PC-9 (cell line): ENCODE measurements around the gene ZBTB43. TPM values are rescaled to one million over a fixed set of nuclear protein-coding genes. Genes with fewer than 3 reads are reported as not detected.
A peak's percentile ranks its signal among the peaks of the same experiment; 100 is the strongest.

Experiments used
- Bru-seq: library from RNA; stranded (reverse); fragments of 400-500 nt; gene quantifications from one replicate; lab custom pipeline; 2021; lab: Mats Ljungman, UMichigan
- BruChase-seq, 2 experiments: library from RNA; stranded (reverse); fragments of 400-500 nt; gene quantifications; one replicate each; lab custom pipeline; 2021; lab: Mats Ljungman, UMichigan
- BruUV-seq: library from RNA; stranded (reverse); fragments of 400-500 nt; replicated peaks from 2 replicates; lab custom pipeline; 2021; lab: Mats Ljungman, UMichigan
- CTCF ChIA-PET: fragments of 300-600 bp; sonication (Branson Sonifier 250); formaldehyde crosslinking; loops from one replicate; lab custom pipeline; 2022; ENCODE audit warnings: antibody characterized with exemption; lab: Charles Lee
- POLR2A ChIA-PET: fragments of 300-600 bp; sonication (Branson Sonifier 250); formaldehyde crosslinking; loops from one replicate; lab custom pipeline; 2022; ENCODE audit warnings: antibody characterized with exemption; ENCODE audit not compliant: unreplicated experiment; lab: Charles Lee
- DNase-seq, 2 experiments: peaks; one replicate each; pipeline versions ENCODE4 v3.0.0 to v3.0.0-alpha.2; 2015 to 2022; ENCODE audit warnings: mixed read lengths in 1 of 2
- H2AFZ ChIP-seq: fragments of 200-600 bp; sonication (generic); 2 replicates; pipeline ENCODE4 v1.8.1; 2017; ENCODE audit warnings: antibody characterized with exemption
- H3F3A ChIP-seq: fragments of 200-600 bp; sonication (generic); 2 replicates; pipeline ENCODE4 v1.8.1; 2017; ENCODE audit warnings: antibody characterized with exemption, mild to moderate bottlenecking, low read depth; ENCODE audit not compliant: insufficient read depth
- H3K27ac ChIP-seq: fragments of 200-600 bp; sonication (generic); 2 replicates; pipeline ENCODE4 v1.6.1; 2016; ENCODE audit warnings: mixed run types
- H3K27me3 ChIP-seq: fragments of 200-600 bp; sonication (generic); 2 replicates; pipeline ENCODE4 v1.6.1; 2016; ENCODE audit warnings: low read depth, mixed run types; ENCODE audit not compliant: insufficient read depth
- H3K36me3 ChIP-seq: fragments of 200-600 bp; sonication (generic); 2 replicates; pipeline ENCODE4 v1.6.1; 2016; ENCODE audit warnings: low read depth, mixed run types
- H3K4me1 ChIP-seq: fragments of 200-600 bp; sonication (generic); replicated peaks from 2 replicates; pipeline ENCODE4 v1.6.1; 2016; ENCODE audit warnings: mixed run types; ENCODE audit not compliant: insufficient read depth
- H3K4me2 ChIP-seq: fragments of 200-600 bp; sonication (generic); 2 replicates; pipeline ENCODE4 v1.6.1; 2017; ENCODE audit warnings: mixed run types
- H3K4me3 ChIP-seq: fragments of 200-600 bp; sonication (generic); 2 replicates; pipeline ENCODE4 v1.6.1; 2016; ENCODE audit warnings: mixed run types
- H3K79me2 ChIP-seq: fragments of 200-600 bp; sonication (generic); 2 replicates; pipeline ENCODE4 v1.6.1; 2017; ENCODE audit warnings: low read depth, mixed run types
- H3K9me2 ChIP-seq: fragments of 200-600 bp; sonication (generic); 2 replicates; pipeline ENCODE4 v1.8.1; 2017; ENCODE audit warnings: mild to moderate bottlenecking; ENCODE audit not compliant: insufficient read depth
- H3K9me3 ChIP-seq: fragments of 200-600 bp; sonication (generic); 2 replicates; pipeline ENCODE4 v1.8.1; 2016; ENCODE audit warnings: low read depth; ENCODE audit not compliant: insufficient read depth
- H4K20me1 ChIP-seq: fragments of 200-600 bp; sonication (generic); 2 replicates; pipeline ENCODE4 v1.8.1; 2017; ENCODE audit not compliant: insufficient read depth
- EZH2 ChIP-seq: fragments of 200-600 bp; sonication (generic); IDR thresholded peaks from 2 replicates; pipeline ENCODE4 v1.8.0; 2017; ENCODE audit warnings: antibody characterized with exemption, low read depth
- intact Hi-C: fragments of 100-400 bp; cut with micrococcal nuclease; formaldehyde crosslinking; loops from one replicate; pipeline ENCODE4 v1.10.0; 2022; ENCODE audit not compliant: unreplicated experiment
- long read RNA-seq: library from polyadenylated mRNA; stranded (forward); transcript quantifications from one replicate; pipeline ENCODE4 v2.0.0, GENCODE V29; 2022
- total RNA-seq: library from RNA; stranded (reverse); gene quantifications from 2 replicates; pipeline ENCODE4 v1.2.3, GENCODE V29; 2021
- TF ChIP-seq, protein P1 (sequence below): fragments of 200-600 bp; sonication (generic); conservative IDR thresholded peaks from 2 replicates; pipeline ENCODE4 v1.6.1; 2017; ENCODE audit warnings: mixed run types, antibody characterized with exemption, mild to moderate bottlenecking, moderate library complexity

The ZBTB43 gene, protein sequence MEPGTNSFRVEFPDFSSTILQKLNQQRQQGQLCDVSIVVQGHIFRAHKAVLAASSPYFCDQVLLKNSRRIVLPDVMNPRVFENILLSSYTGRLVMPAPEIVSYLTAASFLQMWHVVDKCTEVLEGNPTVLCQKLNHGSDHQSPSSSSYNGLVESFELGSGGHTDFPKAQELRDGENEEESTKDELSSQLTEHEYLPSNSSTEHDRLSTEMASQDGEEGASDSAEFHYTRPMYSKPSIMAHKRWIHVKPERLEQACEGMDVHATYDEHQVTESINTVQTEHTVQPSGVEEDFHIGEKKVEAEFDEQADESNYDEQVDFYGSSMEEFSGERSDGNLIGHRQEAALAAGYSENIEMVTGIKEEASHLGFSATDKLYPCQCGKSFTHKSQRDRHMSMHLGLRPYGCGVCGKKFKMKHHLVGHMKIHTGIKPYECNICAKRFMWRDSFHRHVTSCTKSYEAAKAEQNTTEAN
- total RNA-seq, result 12.1 and 18.4 TPM in 2 replicates
- Bru-seq, nascent RNA, result percentile 90 among the genes with signal in this experiment
- BruChase-seq, experiment 1, labeled RNA remaining after a 2-hour chase, result percentile 93 among the genes with signal in this experiment
- percentile 74 among the genes with signal in this experiment for BruChase-seq, experiment 2, labeled RNA remaining after a 6-hour chase
- long read RNA-seq, full-length matches to known transcripts, result 5 of 5 reads
- long read RNA-seq, partial matches to known transcripts, result 0 of 5 reads
- long read RNA-seq, other reads (novel, unspliced or antisense), result 0 of 5 reads

DNA sequence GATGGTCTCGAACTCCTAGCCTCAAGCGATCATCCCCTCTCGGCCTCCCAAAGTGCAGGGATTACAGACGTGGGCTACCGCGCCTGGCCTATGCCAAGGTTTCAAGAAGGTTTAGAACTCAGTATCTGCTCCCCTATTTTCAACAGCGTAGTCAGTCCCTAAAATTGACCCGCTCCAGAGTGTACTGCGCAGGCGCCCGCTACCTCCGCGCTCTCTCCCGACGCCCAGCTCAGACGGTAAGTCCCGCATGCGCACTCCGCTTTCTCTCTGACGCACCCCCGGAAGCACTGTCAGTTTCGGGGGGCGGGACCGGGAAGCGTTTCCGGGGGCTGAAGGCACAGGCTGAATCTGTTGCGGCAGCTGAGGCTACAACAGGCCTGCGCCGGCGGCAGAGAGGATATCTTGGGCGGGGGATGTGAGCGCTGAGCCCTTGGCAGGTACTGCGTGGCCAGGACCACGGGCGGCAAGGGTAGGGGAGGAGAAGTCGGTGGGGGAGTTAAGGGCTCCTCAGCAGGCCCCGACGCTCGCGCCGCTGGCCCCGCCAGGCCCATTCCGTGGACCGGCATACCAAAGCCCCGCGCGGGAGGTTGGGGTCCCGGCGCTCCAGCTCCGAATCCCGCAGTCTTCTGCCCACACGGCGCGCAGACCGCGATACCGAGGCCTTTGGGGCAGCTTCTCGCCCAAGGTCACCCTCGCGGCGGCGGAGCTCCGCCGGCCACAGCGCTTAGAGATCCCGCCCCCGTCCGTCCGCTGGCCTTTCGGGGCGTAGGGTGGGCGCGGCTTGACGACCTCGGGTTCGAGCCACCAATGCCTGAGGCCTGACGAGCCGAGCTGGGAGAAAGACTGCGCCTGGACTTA is at the start of gene ZBTB43:
Gene ZBTB43 (plus strand): TSS at position 345 of the 858 bp plus-strand sequence. CDS start 27,470 bp downstream, outside the sequence.
- Histone ChIP-seq H3K27me3 (no peaks in the 10 kb centered on the region), H3K9me2 (no peaks in the 10 kb centered on the region), H4K20me1 (peaks cover 32% of the 10 kb centered on the region), H3K4me1 (peaks cover 55% of the 10 kb centered on the region), H3K79me2 (peaks cover 49% of the 10 kb centered on the region), H2AFZ (peak within 1 kb of the TSS; percentile 93), H3K4me3 (peak within 1 kb of the TSS; percentile 80), H3K9me3 (no peaks in the 10 kb centered on the region), H3K27ac (peak within 1 kb of the TSS; percentile 87), H3F3A (peaks cover 41% of the 10 kb centered on the region), H3K4me2 (peak within 1 kb of the TSS; percentile 96), H3K36me3 (peaks cover 8% of the 10 kb centered on the region; the same call in 1 of the 2 replicates)
- no peak for TF ChIP-seq EZH2
- TF ChIP-seq, protein P1, sequence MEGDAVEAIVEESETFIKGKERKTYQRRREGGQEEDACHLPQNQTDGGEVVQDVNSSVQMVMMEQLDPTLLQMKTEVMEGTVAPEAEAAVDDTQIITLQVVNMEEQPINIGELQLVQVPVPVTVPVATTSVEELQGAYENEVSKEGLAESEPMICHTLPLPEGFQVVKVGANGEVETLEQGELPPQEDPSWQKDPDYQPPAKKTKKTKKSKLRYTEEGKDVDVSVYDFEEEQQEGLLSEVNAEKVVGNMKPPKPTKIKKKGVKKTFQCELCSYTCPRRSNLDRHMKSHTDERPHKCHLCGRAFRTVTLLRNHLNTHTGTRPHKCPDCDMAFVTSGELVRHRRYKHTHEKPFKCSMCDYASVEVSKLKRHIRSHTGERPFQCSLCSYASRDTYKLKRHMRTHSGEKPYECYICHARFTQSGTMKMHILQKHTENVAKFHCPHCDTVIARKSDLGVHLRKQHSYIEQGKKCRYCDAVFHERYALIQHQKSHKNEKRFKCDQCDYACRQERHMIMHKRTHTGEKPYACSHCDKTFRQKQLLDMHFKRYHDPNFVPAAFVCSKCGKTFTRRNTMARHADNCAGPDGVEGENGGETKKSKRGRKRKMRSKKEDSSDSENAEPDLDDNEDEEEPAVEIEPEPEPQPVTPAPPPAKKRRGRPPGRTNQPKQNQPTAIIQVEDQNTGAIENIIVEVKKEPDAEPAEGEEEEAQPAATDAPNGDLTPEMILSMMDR, result no peak
- peak; percentile 88 to 98 for DNase-seq
- ChIA-PET POLR2A (interaction anchor here (0.5 to 0.7 kb wide), 4 partner anchors 43 to 1932 kb away, joined by 3 to 22 read pairs (median 6); no protein-coding TSS in a partner anchor), CTCF (interaction anchor here (0.6 to 1.0 kb wide), 4 partner anchors 23 to 443 kb away, joined by 3 to 5 read pairs (median 4); partner anchors contain the start of gene ZBTB34)
- intact Hi-C loops, result no loop called here
- BruUV-seq, result no TSS peak

DNA sequence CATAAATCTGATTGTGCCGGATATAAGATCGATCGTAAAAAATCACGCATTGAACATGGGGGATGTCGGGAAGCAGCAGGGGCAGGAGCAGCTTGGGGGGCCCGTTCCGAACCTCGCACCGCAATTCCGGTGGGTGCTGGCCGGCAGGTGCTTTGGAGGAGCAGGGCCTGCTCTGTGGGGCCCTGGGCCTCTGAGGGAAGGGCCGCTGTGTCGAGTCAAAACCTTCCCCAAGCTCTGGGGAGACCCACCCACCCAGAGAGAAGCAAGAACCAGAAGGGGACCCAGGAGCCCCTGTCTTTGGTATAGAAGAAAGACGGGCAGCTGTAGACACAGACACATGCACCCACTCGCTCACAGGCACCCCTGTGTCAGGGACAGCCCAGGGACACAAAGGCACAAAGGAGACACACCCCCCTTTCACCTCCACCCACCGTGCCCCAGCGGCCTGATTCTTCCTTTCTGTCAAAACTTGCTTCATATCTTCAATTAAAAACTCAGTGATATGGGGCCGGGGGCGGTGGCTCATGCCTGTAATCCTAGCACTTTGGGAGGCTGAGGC is 49.4 kb upstream of the ZBTB43 start:
- Histone ChIP-seq H3K4me3 (no peak overlapping the region), H3K9me3 (no peaks in the 10 kb centered on the region), H3K36me3 (no peaks in the 10 kb centered on the region), H2AFZ (no peak overlapping the region), H3K4me2 (no peak overlapping the region), H3K4me1 (no peaks in the 10 kb centered on the region), H3K27ac (no peak overlapping the region), H3K9me2 (no peaks in the 10 kb centered on the region), H3F3A (no peaks in the 10 kb centered on the region), H4K20me1 (no peaks in the 10 kb centered on the region), H3K27me3 (peaks cover 63% of the 10 kb centered on the region), H3K79me2 (no peaks in the 10 kb centered on the region)
- no TSS peak for BruUV-seq
- intact Hi-C loops, result no loop called here
- CTCF ChIA-PET, result no interaction called here
- no peak for DNase-seq
- POLR2A ChIA-PET, result no interaction called here
- TF ChIP-seq, protein P1, result no peak
- no peak for TF ChIP-seq EZH2
